GM12801 (cell line): Measurements from ENCODE around the gene NFX1.

Experiments
- TF ChIP-seq, protein P1 (sequence below): IDR thresholded peaks from one replicate; pipeline ENCODE4 v1.5.1; 2011; ENCODE audit warnings: control low read depth; ENCODE audit not compliant: insufficient read length; ENCODE audit errors: extremely low read depth

The NFX1 gene

DNA sequence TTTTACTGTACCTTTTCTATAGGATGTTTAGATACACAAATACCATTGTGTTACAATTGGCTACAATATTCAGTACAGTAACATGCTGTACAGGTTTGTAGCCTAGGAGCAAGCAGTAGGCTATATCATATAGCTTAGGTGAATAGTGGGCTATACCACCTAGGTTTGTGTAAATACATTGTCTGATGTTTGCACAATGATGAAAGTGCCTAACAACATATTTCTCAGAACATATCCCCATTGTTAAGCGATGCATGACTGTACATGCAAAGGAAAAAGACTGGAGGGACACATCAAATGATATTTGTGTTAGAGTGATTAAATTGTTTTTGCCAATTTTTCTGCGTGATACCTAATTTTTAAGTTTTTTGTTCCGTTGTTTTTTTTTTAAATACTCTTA lies 20.2 kb upstream of the NFX1 start:
- TF ChIP-seq, protein P1, sequence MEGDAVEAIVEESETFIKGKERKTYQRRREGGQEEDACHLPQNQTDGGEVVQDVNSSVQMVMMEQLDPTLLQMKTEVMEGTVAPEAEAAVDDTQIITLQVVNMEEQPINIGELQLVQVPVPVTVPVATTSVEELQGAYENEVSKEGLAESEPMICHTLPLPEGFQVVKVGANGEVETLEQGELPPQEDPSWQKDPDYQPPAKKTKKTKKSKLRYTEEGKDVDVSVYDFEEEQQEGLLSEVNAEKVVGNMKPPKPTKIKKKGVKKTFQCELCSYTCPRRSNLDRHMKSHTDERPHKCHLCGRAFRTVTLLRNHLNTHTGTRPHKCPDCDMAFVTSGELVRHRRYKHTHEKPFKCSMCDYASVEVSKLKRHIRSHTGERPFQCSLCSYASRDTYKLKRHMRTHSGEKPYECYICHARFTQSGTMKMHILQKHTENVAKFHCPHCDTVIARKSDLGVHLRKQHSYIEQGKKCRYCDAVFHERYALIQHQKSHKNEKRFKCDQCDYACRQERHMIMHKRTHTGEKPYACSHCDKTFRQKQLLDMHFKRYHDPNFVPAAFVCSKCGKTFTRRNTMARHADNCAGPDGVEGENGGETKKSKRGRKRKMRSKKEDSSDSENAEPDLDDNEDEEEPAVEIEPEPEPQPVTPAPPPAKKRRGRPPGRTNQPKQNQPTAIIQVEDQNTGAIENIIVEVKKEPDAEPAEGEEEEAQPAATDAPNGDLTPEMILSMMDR, result no peak

DNA sequence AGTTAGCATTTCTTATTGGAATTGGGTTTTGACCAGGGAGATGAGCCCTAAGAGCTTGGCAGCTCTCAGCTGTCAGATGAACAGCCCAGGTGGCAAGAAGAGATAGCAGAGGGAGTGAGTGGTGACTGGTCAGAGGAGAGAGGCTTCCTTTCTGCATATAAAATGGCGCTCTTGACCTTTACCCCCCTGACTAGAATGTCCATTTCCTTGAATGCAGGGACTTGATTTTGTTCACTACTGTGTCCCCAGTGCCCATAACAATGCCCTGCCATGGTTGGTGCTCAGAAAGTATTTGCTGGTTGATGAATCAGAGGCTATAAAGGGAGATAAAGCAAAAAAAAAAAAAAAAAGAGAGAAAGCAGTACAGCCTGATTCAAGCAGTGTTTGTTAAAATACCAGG lies 18.3 kb upstream of the NFX1 start:
- TF ChIP-seq, protein P1, result no peak

DNA sequence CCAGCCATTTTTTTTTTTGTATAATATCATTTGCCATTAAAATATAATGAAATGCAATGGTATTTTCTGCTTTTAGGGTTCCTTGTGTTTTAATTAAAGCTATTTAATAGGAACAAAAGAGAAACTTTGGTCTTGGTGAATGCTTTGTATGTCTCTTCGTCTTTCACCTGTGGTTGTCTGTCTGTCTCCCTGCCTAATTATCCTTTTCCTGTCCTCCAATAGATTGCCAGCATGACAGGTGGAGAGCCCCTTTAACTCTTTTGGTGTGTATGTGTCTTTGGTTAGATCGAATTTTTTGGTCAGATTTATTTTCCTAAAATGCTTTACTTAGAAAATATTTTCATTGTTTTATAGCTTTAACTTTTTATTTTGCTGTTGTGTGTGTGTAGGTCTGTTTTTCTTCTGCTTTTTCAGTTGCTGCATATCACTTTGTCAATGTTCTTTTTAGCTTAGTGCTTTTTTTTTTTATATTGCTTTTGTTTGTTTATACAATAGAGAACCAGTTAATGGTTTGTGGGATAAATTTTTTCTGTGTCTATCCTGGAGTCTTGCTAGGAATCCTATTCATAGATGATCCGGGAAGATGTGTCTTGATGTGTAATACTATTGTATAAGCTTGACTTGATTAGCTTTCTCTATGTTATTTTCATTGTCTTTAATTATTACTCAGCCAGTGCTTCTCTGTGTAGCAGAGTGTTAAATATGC lies 16.9 kb upstream of the NFX1 start:
- TF ChIP-seq, protein P1, result no peak

DNA sequence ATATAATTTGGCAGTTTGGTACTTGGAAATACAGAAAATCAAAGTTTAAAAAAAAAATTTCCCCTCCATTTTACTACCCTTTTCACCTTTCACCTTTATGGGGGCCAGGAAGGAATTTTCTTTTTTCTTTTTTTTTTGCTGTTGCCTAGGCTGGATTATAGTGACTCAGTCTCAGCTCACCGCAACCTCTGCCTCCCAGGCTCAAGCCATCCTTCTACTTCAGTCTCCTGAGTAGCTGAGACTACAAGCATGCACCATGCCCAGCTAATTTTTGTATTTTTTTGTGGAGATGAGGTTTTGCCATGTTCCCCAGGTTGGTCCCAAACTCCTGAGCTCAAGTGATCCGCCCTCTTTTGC lies 16.4 kb upstream of the NFX1 start:
- TF ChIP-seq, protein P1, result no peak

DNA sequence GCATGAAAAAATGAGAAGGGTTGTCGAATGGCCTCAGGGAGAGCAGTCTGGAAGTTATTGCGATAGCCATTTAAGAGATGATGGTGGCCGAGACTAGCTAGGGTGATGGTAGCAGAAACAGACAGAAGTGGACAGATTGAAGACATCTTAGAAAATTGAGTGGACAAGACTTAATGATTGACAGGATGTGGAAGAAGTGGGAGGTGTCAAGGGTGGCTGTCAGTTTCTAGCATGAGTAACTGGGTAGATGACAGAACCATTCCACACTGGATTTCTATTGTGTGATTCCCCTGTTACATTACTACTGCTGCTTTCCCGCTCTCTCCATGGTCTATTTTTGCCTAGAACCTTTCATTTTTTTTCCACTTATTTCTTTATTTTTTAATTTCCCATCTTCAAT lies 12.8 kb upstream of the NFX1 start:
- TF ChIP-seq, protein P1, result no peak

DNA sequence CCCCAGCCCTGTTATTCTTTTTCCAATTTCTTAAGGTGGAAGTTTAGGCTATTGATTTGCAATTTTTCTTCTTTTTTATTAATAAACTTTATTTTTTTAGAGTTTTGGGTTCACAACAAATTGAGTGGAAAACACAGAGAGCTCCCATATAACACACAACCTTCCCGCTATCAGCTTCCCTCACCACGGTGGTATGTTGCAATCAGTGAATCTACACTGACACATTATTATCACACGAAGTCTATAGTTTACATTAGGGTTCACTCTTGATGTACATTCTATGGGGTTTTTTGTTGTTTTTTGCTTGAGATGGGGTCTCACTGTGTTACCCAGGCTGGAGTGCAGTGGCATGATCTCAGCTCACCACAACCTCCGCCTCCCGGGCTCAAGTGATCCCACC lies 4.8 kb upstream of the NFX1 start:
- TF ChIP-seq, protein P1, result no peak

DNA sequence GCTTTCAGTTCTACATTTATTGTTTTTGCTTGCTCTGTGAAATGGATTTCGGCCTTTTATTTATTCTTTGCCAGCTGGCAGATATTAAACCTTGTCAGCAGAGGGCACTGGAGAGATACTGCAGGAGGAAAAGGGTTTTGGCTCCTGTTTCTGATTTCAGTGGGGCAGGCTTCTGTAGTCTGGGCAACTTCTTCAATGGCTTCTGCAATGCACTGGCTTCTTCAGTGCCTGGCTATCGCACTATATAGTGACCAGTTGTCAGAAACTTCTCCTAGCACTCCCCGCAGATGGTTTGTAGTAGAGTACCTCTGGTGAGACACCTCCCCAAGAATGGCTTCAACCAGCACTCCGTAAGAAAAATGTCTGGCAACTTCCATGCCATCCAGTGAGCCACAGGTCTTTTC lies 3.2 kb upstream of the NFX1 start:
- TF ChIP-seq, protein P1, result no peak
